Activated naive CD8-positive, alpha-beta T cell treated with anti-CD3 and anti-CD28 coated beads for 36 hours (primary cell): Measurements from ENCODE around the gene POLR3F. TPM values are rescaled to one million over a fixed set of nuclear protein-coding genes. Genes with fewer than 3 reads are reported as not detected.
A peak's percentile ranks its signal among the peaks of the same experiment; 100 is the strongest.
"Not testable (repeated sequence)": the region's sequence is repeated elsewhere in the genome, so short reads cannot be mapped to it uniquely, and the experiment has no call there.

ENCODE experiments used
- DNase-seq: peaks from one replicate; pipeline ENCODE4 v3.0.0; 2021
- H3K27ac Mint-ChIP-seq: one replicate; pipeline ENCODE4 v1.8.0; 2022; ENCODE audit warnings: mild to moderate bottlenecking, moderate library complexity, mixed read lengths
- H3K27me3 Mint-ChIP-seq: one replicate; pipeline ENCODE4 v1.8.0; 2022; ENCODE audit warnings: mild to moderate bottlenecking, mixed read lengths
- H3K36me3 Mint-ChIP-seq: one replicate; pipeline ENCODE4 v1.8.0; 2021; ENCODE audit warnings: mild to moderate bottlenecking, mixed read lengths
- H3K4me1 Mint-ChIP-seq: one replicate; pipeline ENCODE4 v1.8.0; 2021; ENCODE audit warnings: mixed read lengths
- H3K4me3 Mint-ChIP-seq: one replicate; pipeline ENCODE4 v1.8.0; 2022; ENCODE audit warnings: mild to moderate bottlenecking, moderate library complexity, mixed read lengths
- H3K9me3 Mint-ChIP-seq: one replicate; pipeline ENCODE4 v1.8.0; 2022; ENCODE audit warnings: mixed read lengths
- total RNA-seq, 2 experiments: library from RNA; stranded (reverse); gene quantifications; one replicate each; pipeline ENCODE4 v1.2.3, GENCODE V29; 2021

POLR3F gene
- total RNA-seq, 2 experiments from 2014 or later: 12.9 to 14.5 TPM

DNA sequence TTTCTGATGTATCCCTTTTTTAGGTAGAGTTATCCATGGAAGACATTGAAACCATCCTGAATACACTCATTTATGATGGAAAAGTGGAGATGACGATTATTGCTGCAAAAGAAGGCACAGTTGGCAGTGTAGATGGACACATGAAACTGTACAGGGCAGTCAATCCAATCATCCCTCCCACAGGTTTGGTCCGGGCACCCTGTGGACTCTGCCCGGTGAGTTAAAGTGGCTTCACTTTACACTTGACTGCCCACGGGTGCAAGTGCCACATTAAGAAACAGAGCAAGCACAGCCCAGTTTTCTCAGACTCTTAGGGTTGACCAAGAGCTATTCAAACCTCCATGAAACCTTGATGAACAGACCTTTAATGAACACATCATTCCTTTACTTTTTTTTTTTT, 14.4 kb downstream of the POLR3F start:
- no peak for DNase-seq
- Mint-ChIP-seq H3K4me1 (no peaks in the 10 kb centered on the region), H3K4me3 (no peak overlapping the region), H3K27ac (no peak overlapping the region), H3K36me3 (peaks cover 14% of the 10 kb centered on the region), H3K9me3 (no peaks in the 10 kb centered on the region), H3K27me3 (no peaks in the 10 kb centered on the region)

DNA sequence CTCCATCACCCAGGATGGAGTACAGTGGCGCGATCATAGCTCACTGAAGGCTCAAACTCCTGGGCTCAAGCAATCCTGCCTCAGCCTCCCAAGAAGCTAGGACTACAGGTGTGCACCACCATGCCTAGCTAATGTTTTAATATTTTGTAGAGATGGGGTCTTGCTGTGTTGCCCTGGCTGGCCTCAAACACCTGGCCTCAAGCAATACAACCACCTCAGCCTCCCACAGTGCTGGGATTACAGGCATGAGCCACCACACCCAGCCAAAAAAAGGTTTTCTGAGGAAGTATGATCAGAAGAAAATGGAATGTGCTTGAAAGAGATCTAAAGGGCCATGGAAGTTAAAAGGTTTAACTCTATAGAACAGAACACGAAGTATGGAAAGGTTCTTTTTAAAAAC, 21.1 kb downstream of the POLR3F start:
- DNase-seq: no peak
- Mint-ChIP-seq H3K27me3 (no peaks in the 10 kb centered on the region), H3K27ac (no peak overlapping the region), H3K9me3 (no peaks in the 10 kb centered on the region), H3K36me3 (peaks cover 11% of the 10 kb centered on the region), H3K4me3 (no peak overlapping the region), H3K4me1 (no peaks in the 10 kb centered on the region)

DNA sequence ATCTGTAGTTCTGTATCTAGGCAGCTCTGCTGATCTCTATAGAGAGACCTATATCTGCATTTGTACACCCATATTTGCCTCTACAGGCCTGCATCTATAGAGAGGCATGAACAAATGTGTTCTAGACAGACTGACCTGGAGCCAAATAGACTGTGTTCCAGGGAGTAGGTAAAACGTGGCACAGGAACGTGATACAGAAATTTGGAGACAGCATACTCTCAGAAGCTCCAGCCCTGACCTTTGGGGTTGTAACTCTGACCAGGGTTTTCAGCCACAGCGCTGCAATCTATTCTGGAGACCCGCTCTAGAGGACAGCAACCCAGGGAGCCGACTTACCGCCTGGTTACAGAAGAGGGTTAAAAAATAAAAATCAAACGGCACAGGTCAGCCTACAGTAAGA, 28.9 kb downstream of the POLR3F start:
- Mint-ChIP-seq H3K27me3 (no peaks in the 10 kb centered on the region), H3K36me3 (peaks cover 4% of the 10 kb centered on the region), H3K9me3 (no peaks in the 10 kb centered on the region), H3K4me3 (peak overlapping the region; percentile 95), H3K4me1 (peaks cover 10% of the 10 kb centered on the region), H3K27ac (no peak overlapping the region)
- no peak for DNase-seq

DNA sequence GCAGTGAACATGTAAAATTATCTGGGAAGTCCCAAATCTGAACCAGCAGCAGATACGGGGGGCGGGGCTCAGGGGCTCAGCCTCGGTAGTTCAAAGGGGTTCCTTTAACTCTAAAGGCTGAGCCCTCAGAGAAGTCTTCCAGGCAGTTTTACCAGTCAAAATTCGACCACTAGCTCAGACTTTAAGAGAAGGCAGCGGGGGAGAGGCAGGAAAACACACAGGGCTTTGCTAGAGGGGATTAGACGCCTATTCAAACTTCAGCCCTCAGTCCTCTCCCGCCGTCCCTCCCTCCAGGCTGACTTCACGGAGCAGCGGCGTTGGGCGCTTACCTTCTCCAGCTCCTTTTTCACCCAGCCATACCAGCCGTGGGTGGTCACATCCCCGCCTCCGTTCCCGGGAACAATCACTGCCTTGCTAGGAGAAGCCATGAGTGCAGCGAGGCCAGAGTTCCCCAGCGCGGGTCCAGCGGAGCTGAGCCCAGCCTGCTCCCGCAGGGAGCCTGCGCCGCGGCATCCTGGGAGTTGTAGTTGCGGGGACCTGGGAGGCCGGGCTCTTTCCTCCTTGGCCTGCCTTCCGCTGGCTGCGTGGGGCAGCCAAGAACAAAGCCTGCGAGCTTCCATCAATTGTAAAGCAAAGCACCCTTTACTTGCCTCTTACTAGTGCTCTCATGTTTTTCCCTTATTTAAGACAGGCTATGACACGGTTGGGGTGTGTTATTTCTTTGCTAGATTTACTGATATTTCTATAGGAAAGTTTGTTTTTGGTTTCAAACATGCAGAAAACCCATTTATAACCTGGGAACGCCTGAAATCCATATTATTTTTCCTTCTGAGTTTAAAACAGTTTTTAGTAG, 29.8 kb downstream of the POLR3F start, which contains the start of gene RBBP9:
Gene RBBP9 (minus strand): TSS at position 486 of the 853 bp plus-strand sequence. CDS start 58 bp downstream, at position 428.
- peaks cover 10% of the 10 kb centered on the region for H3K4me1 Mint-ChIP-seq
- peaks cover 3% of the 10 kb centered on the region for H3K27me3 Mint-ChIP-seq
- peaks cover 4% of the 10 kb centered on the region for H3K36me3 Mint-ChIP-seq
- H3K4me3 Mint-ChIP-seq: peak within 1 kb of the TSS; percentile 95
- DNase-seq: peak; percentile 82
- peak within 1 kb of the TSS; percentile 84 for H3K27ac Mint-ChIP-seq
- H3K9me3 Mint-ChIP-seq: no peaks in the 10 kb centered on the region

DNA sequence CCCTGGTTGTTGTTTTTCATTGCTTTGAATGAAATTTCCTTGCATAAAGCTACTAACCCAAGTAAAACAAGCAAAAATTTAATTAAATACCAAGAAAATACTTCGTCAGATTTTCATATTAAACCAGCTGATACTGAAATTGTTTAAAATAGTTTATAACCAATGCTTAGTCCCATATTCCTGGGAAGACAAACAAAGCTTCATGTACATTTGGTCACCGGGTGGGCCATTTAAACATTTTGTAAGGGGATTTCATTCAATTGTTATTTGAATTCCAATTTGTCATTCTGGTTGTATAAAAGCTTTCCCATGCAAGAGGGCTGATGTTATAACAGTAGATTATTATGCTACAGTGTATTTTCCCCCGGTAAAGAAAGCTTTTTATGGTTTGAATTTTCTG, 30.4 kb downstream of the POLR3F start:
- Mint-ChIP-seq H3K27ac (peak overlapping the region; percentile 84), H3K4me3 (peak overlapping the region; percentile 95), H3K36me3 (peaks cover 3% of the 10 kb centered on the region), H3K9me3 (no peaks in the 10 kb centered on the region), H3K27me3 (peaks cover 5% of the 10 kb centered on the region), H3K4me1 (peaks cover 10% of the 10 kb centered on the region)
- no peak for DNase-seq

DNA sequence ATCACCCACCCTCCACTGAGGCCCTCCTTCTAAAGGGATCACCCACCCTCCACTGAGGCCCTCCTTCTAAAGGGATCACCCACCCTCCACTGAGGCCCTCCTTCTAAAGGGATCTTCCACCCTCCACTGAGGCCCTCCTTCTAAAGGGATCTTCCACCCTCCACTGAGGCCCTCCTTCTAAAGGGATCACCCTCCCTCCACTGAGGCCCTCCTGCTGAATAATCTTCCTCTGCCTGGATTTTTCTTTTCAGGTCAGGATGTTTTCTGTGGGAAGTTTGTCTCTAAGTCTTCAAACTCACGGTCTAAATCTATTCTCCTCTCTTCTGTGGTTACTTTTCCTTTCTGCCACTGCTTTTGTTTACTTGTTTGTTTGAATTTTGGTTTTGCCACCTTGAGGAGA, 34.5 kb downstream of the POLR3F start:
- not testable (repeated sequence) for H3K4me1 Mint-ChIP-seq

DNA sequence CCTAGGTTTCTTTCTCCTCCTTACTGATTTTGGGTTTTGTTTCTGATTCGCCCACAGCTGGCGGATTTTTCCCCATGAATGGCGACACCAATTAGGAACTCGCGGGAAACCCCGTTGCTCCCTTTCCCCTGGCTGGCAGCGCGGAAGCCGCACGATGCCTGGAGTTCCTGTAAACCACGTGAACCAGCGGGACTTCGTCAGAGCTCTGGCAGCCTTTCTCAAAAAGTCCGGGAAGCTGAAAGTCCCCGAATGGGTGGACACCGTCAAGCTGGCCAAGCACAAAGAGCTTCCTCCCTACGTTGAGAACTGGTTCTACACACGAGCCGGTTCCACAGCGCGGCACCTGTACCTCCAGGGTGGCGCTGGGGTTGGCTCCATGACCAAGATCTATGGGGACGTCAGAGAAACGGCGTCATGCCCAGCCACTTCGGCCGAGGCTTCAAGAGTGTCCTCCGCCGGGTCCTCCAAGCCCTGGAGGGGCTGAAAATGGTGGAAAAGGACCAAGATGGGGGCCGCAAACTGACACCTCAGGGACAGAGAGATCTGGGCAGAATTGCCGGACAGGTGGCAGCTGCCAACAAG, 37.4 kb downstream of the POLR3F start:
- peaks cover 5% of the 10 kb centered on the region for H3K36me3 Mint-ChIP-seq
- H3K4me3 Mint-ChIP-seq: no peak overlapping the region
- peaks cover 16% of the 10 kb centered on the region for H3K27me3 Mint-ChIP-seq
- H3K9me3 Mint-ChIP-seq: no peaks in the 10 kb centered on the region
- no peak overlapping the region for H3K27ac Mint-ChIP-seq
- peaks cover 11% of the 10 kb centered on the region for H3K4me1 Mint-ChIP-seq
- DNase-seq: no peak

More for the DNA sequence above, 34.5 kb downstream of the POLR3F start:
- not testable (repeated sequence) for H3K27ac Mint-ChIP-seq, DNase-seq, H3K9me3 Mint-ChIP-seq, H3K36me3 Mint-ChIP-seq, H3K4me3 Mint-ChIP-seq
- peaks cover 13% of the 10 kb centered on the region for H3K27me3 Mint-ChIP-seq

DNA sequence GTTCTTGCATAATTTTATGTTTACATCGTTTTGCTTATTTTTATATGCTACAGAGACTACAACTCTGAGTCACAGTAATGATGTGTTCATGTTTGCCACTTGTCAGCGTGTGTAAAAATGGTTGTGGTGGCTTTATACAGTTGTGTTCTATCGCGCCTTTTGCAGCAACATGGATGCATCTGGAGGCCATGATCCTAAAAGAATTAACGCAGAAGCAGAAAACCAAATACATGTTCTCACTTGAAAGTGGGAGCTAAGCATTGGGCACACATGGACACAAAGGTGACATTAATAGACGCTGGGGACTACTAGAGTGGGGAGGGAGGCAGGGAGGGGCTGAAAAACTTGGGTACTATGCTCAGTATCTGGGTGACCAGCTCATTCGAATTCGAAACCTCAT, 39.6 kb downstream of the POLR3F start:
- Mint-ChIP-seq H3K9me3 (no peaks in the 10 kb centered on the region), H3K27ac (peak overlapping the region; percentile 96), H3K4me1 (peaks cover 16% of the 10 kb centered on the region), H3K36me3 (peaks cover 25% of the 10 kb centered on the region), H3K4me3 (peak overlapping the region; percentile 94), H3K27me3 (peaks cover 15% of the 10 kb centered on the region)
- peak; percentile 17 for DNase-seq

DNA sequence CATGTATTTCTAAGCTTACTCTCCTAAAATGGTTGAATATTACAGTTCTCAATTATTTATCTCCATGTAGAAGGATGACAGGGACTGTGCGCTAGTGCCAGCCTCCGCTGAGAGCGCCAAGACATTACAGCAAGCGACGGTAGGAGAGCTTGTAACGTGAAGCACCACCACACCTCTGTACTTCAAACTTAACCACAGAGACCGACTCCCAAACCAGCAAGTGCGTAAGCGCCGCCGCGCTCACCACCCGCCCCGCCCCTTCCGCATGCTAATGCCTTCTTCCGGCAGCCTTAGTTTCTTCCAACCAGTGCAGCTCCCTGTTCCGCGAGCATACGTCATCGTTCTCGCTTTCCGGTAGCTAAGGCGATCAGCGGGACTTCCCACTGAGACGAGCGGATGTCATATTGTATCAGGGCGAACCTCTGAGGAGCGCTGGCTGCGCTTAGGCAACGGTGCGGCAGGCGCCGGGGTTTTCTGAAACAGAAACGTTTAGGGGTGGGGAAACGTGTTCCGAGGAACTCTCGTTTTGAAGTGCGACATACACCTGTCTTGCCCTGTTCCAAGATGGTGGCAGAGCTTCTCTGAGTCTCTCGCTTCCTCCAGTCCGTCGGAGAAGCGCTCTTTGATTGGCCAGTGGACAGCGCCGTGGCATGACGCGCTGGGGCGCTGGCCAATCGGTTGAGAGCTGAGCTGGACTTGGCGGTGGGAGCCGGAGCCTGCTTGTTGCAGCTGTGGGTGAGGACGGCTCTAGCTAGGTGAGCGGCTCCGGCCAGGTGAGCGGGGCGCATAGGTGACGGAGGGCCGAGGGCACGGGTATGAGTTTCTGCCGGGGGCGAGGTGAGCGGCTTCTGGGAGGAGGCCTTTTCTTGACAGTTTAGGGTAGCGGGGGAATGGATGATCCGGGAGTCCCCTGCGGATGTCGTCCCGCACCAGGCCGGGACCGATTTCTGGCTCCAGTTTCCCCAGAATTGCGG, 40.3 kb downstream of the POLR3F start, which contains the start of gene SEC23B:
Gene SEC23B (plus strand): TSS at position 723 of the 974 bp plus-strand sequence. CDS start 2,896 bp downstream, outside the sequence.
- Mint-ChIP-seq H3K4me1 (peaks cover 16% of the 10 kb centered on the region), H3K27ac (peak within 1 kb of the TSS; percentile 96), H3K36me3 (peaks cover 27% of the 10 kb centered on the region), H3K4me3 (peak within 1 kb of the TSS; percentile 94), H3K9me3 (no peaks in the 10 kb centered on the region), H3K27me3 (peaks cover 11% of the 10 kb centered on the region)
- peak; percentile 97 for DNase-seq

DNA sequence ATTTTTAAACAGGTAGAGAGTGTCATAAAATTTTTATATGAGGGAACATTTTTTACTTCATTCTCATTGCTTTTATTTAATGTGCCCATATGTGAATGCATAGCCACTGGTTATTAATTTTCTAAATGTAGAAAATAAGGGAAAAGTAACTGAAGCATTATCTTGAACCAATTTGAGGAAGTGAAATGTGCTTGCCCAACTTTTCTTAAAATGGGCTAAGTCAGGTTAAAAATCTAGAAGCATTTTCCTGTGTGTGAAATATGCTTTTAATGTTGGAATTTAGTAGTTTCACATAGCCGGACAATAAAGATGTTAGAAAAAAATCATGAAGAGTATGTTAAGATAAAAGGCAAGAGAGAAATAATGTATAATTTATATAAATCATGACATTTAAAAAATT, 44.4 kb downstream of the POLR3F start:
- Mint-ChIP-seq H3K4me3 (no peak overlapping the region), H3K36me3 (peaks cover 39% of the 10 kb centered on the region)

DNA sequence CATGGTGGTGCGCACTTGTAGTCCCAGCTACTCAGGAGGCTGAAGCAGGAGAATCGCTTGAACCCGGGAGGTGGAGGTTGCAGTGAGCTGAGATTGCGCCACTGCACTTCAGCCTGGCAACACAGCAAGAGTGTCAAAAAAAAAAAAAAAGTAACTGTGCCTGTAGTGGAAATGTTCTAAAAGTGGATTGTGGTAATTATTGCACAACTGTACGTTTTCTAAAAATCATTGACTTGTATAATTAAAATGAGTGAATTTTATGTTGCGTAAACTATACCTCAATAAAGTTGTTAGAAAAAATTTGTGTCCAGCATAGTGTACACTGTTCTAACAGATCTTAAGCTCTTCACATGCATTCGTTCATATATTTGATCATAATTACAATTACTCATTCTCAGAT, 46.0 kb downstream of the POLR3F start:
- Mint-ChIP-seq H3K9me3 (no peaks in the 10 kb centered on the region), H3K4me3 (no peak overlapping the region), H3K4me1 (peaks cover 12% of the 10 kb centered on the region), H3K27ac (no peak overlapping the region), H3K27me3 (no peaks in the 10 kb centered on the region), H3K36me3 (peaks cover 38% of the 10 kb centered on the region)
- no peak for DNase-seq

More for the DNA sequence above, 44.4 kb downstream of the POLR3F start:
- no peak for DNase-seq
- peaks cover 19% of the 10 kb centered on the region for H3K4me1 Mint-ChIP-seq
- peaks cover 3% of the 10 kb centered on the region for H3K27me3 Mint-ChIP-seq
- H3K9me3 Mint-ChIP-seq: no peaks in the 10 kb centered on the region
- no peak overlapping the region for H3K27ac Mint-ChIP-seq

DNA sequence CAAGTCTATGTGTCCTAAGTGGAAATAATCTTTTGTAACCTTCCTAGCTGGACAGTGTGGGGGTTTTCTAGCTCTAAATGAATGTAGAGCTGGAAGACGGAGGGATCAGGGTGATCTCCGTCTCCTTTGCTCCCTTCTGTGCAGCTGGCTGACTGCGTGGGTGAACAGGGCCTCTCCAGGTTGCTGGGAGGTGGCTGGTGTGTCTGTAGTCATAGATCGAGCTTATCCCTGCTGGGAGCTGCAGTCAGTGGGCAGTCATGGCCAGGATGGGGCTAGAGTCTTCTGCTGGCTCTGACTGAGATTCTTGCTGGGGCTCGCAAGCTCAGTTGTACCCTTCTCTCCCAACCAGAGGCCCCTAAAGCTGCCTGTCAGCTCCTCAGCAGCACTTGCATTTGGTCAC, 46.9 kb downstream of the POLR3F start:
- no peaks in the 10 kb centered on the region for H3K27me3 Mint-ChIP-seq
- no peak overlapping the region for H3K4me3 Mint-ChIP-seq
- H3K9me3 Mint-ChIP-seq: no peaks in the 10 kb centered on the region
- H3K36me3 Mint-ChIP-seq: peaks cover 38% of the 10 kb centered on the region
- DNase-seq: no peak
- H3K27ac Mint-ChIP-seq: no peak overlapping the region
- H3K4me1 Mint-ChIP-seq: peaks cover 12% of the 10 kb centered on the region

DNA sequence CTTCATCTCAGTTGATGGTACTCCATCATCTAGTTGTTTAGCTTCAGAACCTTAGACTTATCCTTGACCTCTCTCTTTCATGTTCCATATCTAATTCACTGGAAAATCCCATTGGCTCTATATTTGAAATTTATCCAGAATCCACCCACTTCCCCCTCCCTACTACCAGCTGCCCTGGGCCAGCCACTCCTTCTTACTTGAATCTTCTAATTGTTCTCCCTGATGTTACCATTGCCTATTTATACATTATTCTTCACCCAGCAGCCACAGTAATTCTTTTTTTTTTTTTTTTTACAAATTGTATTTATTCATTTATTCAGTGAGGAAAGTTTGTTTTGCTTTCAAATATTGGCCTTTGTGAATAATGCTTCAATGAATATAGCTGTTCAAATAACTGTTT, 48.8 kb downstream of the POLR3F start:
- no peak overlapping the region for H3K4me3 Mint-ChIP-seq
- peaks cover 7% of the 10 kb centered on the region for H3K4me1 Mint-ChIP-seq
- H3K27ac Mint-ChIP-seq: no peak overlapping the region
- H3K9me3 Mint-ChIP-seq: no peaks in the 10 kb centered on the region
- no peak for DNase-seq
- no peaks in the 10 kb centered on the region for H3K27me3 Mint-ChIP-seq
- peaks cover 21% of the 10 kb centered on the region for H3K36me3 Mint-ChIP-seq

DNA sequence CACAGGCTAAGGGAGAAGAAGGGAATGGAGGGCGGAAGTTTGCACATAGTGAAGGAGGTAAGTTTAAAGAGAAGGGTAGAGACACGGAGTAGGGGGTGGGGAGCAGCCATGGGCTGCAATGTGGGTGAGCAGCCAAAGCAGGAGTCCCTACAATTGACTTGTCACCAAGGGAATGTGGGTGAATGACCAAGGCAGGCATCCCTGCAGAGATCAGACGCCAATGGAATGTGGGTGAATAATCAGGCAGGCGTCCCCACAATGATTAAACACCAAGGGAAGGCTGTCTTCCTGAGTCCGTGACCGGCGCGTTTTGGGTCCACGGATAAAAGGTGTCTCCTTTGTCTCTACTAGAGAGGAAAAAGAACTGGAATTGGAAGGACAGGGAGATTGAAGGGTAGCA, 54.9 kb downstream of the POLR3F start:
- not testable (repeated sequence) for H3K4me3 Mint-ChIP-seq, H3K27ac Mint-ChIP-seq, H3K4me1 Mint-ChIP-seq, DNase-seq, H3K27me3 Mint-ChIP-seq, H3K9me3 Mint-ChIP-seq
- peaks cover 16% of the 10 kb centered on the region for H3K36me3 Mint-ChIP-seq

DNA sequence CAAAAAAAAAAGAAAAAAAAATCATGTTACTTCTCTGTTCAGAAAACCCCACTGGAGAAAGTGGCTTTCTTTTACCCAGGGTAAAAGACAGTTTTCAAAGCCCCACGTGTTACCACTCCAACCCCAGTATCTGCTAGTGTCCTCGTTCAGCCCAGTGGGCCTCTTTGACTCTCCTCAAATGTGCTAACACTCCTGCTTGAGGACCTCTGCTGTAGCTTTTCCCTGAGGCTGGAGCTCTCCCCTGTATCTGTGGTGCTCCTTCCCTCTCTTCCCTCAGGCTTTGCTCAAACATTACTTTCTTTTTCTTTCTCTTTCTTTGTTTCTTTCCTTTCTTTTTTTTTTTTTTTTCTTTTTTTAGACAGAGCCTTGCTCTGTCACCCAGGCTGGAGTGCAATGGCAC, 55.9 kb downstream of the POLR3F start:
- no peak overlapping the region for H3K27ac Mint-ChIP-seq
- H3K4me1 Mint-ChIP-seq: no peaks in the 10 kb centered on the region
- peaks cover 20% of the 10 kb centered on the region for H3K36me3 Mint-ChIP-seq
- H3K9me3 Mint-ChIP-seq: no peaks in the 10 kb centered on the region
- H3K27me3 Mint-ChIP-seq: no peaks in the 10 kb centered on the region
- no peak for DNase-seq
- no peak overlapping the region for H3K4me3 Mint-ChIP-seq
